Activated CD8-positive, alpha-beta memory T cell treated with anti-CD3 and anti-CD28 coated beads for 48 hours (primary cell): ENCODE results near the gene CRELD1.
"Not testable (repeated sequence)": the region's sequence is repeated elsewhere in the genome, so short reads cannot be mapped to it uniquely, and the experiment has no call there.

Experiments
- DNase-seq, 3 experiments: peaks; one replicate each; pipeline ENCODE4 v3.0.0-alpha.2; 2020; ENCODE audit warnings: low read depth in 2 of 3, low spot score in 2 of 3

The CRELD1 gene

GRCh38 chr3:9933561-9934234 lies at the start of gene CRELD1:
Gene CRELD1, plus strand, starts transcription at chr3:9933834. Its CDS starts 605 bp downstream, at chr3:9934439.
- DNase-seq = peak; percentile 88 to 95 (median 89)

DNA sequence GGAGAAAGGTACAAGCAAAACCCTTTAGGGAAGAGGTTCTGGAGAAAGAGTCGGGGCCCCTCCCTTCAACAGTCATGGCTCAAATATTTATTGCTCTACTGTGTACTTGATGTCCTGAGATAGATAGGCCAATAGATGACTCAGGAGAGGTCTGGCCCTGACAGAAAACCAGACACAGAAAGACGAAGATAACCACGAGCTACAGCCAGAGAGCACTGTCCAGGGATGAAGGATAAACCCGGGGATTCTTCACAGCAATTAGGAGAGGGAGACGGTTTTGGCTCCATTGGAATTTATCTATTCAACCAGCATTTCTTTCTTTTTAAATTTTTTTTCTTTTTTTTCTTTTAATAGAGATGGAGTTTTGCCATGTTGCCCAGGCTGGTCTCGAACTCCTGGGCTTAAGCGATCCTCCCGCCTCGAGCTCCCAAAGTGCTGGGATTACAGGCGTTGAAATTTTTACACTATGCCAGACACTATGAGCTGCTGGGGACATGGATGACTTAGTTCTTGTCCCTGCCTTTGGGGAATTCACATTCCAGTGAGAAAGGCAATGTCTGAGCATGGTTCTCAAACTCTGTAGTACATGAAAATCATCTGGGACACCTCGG lies 49.0 kb upstream of the CRELD1 start:
- DNase-seq = no peak

DNA sequence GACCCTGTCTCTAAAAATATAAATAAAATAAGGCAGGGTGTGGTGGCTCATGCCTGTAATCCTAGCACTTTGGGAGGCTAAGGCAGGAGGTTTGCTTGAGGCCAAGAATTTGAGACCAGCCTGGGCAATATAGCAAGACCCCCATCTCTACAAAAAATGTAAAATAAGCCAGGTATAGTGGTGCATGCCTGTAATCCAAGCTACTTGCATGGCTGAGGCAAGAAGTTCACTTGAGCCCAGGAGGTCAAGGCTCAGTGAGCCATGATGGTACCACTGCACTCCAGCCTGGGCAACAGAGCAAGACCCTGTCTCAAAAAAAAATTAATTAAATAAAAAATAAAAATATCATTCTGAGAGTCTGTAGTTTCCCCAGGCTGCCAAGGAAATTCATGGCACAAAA lies 47.3 kb upstream of the CRELD1 start:
- DNase-seq = no peak

DNA sequence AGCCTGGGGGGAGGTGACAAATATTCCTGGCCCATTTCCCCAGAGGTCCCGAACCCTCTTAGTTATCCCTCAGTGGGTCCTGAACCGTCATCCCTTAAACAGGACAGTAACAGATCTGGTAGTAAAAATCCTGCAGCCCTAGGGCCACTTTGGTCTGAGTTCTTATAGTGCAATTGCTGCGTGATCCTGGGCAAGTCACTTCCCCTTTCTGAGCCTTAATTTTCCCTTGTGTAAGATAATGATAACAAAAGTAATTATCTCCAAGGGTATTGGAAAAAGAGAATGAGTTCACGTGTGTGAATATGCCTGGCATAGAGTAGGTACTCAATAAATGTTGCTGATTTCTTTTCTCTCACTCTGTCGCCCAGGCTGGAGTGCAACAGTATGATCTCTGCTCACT lies 46.2 kb upstream of the CRELD1 start:
- DNase-seq = no peak

DNA sequence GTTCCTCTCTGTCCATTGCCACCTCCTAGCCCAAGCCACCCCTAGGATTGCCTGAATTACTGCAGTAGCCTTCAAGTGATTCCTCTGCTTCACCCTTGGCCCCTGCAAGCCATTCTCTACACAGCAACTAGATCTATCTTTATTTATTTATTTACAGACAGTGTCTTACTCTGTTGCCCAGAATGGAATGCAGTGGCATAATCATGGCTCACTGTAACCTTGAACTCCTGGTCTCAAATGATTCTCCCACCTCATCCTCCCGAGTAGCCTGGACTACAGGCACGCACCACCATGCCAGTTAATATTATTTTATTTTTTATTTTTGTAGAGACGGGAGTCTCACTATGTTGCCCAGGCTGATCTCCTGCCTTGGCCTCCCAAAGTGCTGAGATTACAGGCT lies 45.1 kb upstream of the CRELD1 start:
- DNase-seq = no peak

- DNase-seq = no peak
Observed at GRCh38 chr3:9889405-9889804, 44.2 kb upstream of the CRELD1 start.

- peak; percentile 76 to 90 (median 81) for DNase-seq
Observed at GRCh38 chr3:9890249-9891071, 43.2 kb upstream of the CRELD1 start, which contains the start of gene JAGN1. Gene JAGN1, plus strand, starts transcription at chr3:9890610. Its CDS starts 113 bp downstream, at chr3:9890723.

- DNase-seq = no peak
Observed at GRCh38 chr3:9891072-9891622, 42.5 kb upstream of the CRELD1 start.

DNA sequence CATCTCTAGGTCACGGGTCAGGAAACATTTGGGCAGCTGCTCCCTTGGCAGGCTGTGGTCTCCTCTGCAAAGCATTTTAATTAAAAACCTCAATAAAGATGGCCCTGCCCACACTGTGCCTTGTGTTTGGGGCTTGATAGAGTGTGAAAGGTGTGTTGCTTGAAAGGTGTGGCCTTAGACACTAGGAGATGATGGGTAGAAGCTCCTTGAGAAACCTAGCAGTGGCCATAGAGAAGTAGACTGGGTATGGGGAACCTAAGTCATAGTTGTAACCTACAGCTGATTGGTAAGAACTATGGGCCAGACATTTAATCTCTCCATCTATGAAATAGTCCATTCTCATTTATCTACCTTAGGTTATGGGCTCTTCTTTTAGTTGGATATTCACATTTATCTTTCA lies 39.9 kb upstream of the CRELD1 start:
- DNase-seq = no peak

DNA sequence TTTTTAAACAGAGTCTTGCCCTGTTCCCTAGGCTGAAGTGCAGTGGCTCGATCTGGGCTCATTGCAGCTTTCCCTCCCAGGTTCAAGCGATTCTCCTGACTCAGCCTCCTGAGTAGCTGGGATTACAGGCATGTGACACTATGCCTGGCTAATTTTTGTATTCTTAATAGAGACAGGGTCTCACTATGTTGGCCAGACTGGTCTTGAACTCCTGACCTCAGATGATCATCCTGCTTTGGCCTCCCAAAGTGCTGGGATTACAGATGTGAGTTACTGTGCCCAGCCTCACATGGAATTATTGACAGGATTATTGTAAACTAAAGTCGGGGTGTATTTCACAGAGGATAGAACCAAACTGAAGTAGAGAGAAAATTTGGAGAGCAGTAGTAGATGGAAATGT lies 37.9 kb upstream of the CRELD1 start:
- DNase-seq = not testable (repeated sequence)

- not testable (repeated sequence) for DNase-seq
Observed at GRCh38 chr3:9896755-9897407, 36.8 kb upstream of the CRELD1 start.

GRCh38 chr3:9897408-9898372 lies 35.9 kb upstream of the CRELD1 start:
- DNase-seq = no peak

DNA sequence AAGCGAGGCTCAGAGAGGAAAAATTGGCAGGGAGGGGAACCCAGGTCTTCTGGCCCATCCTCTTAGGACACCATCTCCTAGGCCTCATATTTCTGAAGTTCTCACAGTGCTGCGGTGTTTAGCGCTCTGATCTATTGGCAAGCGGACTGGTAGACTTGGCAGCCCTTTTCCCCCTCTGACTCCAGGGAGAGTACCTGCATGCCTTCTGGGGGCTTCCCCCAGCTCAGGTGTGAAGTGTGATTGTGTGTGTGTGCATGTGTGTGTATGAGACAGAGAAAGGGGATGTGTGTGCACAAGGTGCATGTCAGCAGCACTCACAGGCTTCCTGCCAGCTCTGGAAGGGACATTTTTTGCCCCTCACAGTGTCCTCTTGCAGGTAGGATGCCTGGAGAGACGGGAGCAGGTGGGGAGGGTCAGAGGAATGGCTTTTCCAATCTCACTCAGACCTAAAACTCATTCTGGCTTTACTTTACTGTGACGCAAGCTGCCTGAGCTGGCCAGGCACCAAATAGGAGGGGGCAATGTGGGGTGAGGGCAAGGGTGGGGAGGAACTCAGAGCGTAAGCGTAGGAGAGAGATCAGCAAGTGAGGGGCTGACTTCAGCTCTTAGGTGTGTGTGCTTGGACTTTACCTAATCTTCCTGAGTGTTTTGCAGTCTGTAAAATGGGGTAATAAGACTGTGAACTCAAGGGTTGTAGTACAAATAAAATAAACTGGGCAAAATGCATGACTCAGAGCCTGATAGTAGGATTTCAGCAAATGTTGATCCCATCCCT lies 35.0 kb upstream of the CRELD1 start:
- no peak for DNase-seq

DNA sequence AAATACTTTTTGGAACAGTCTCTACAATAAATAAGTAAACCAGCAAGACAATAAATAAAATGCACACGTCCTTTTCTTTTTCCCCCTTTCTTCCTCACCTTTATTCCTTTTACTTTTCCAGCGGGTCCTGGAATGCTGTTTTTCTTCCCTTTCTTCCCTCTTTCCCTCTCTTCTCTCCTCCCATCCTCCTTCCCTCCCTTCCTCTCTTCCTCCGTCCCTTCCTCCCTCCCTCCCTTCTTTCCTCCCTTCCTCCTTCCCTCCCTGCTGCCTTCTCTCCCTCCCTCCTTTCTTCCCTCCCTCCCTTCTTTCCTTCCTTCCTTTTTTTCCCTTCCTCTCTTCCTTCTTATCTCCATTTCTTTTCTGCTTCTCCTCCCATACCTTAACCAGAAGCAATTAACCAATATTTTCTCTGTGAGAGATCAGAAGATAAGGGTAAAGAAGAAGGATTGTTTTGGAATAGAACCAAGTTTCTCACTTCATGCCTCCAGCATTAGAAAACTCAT lies 34.3 kb upstream of the CRELD1 start:
- DNase-seq = no peak

- DNase-seq = not testable (repeated sequence)
Observed at GRCh38 chr3:9900965-9901415, 32.6 kb upstream of the CRELD1 start.

DNA sequence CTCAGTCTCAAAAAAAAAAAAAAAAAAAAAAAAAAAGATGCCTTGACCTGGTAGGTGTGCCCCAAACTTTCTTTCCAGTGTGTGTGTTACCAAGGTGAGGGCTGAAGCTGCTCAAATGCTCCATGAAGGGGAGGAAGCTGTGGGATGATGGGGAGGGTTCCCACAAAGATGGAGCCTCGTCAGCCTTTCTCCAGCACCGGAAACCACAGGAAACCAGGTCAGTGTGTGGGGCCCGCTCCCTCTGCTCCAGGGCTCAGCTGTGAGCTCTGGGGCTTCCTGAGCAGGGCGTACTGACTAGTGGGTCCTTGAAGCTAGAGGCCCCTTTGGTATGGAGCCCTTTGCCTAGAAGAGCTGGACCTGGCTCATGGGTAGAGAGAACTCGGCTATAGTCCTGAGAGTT lies 31.7 kb upstream of the CRELD1 start:
- no peak for DNase-seq

DNA sequence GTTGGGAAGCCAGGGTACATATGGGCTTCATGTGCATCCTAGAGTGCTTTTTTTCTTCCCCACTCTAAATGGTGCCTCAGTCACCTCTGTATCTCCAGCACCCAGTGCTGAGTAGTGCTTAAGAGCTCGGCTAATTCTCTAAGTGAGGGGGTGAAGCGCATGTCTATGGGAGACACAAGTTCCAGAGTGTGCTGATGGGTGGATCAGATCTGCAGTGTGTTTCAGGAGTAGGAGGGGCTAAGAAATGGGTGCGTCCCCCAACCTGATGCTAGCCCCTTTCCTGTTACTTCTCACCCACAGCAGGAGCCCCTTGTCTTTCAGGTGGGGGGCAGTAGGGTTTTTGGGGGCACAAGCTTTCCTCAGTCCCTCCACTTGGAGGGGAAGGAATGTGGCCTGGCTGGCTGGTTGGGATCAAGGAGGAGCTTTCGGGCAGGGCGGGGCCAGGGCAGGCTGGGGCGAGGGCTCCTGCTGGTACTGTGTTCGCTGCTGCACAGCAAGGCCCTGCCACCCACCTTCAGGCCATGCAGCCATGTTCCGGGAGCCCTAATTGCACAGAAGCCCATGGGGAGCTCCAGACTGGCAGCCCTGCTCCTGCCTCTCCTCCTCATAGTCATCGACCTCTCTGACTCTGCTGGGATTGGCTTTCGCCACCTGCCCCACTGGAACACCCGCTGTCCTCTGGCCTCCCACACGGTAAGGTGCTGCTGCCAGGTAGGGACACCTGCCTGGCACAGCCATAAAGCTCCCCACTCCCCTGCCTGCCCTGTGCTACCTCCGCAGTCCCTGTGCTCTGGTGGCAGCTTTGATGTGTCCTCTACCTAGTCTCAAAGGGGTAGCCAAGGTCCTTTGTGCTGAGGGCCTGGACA lies 31.0 kb upstream of the CRELD1 start, which contains the start of gene IL17RE:
IL17RE (plus strand) TSS at position 477 of the 866 bp plus-strand sequence; CDS start at position 562, 85 bp downstream.
- DNase-seq = no peak

DNA sequence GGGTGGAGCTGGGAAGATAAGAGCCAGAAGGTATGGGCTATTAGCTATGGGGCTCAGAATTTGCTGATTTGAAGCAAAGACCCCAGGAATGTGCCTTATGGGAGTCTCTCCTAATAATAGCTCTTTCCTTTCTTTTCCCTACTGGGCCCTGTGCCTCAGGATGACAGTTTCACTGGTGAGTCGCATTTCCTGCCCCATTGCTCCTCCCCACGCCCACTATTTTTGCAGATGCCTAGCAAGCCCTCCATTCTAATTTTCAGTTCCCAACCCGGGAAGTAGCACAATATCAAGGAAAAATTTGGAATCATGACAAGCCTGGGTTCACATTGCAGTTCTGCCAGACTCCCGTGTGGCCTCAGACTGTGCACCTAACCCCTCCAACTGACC lies 30.4 kb upstream of the CRELD1 start:
- no peak for DNase-seq
